Activated CD4-positive, alpha-beta T cell treated with anti-CD3 and anti-CD28 coated beads, Interleukin-2, Interleukin-4, amounts not matched to agents 100 ng/mL and 50 ng/mL, durations not matched to agents 16 hours and 8 hours (primary cell): ENCODE measurements around the gene PITX3.
"Not testable (repeated sequence)": the region's sequence is repeated elsewhere in the genome, so short reads cannot be mapped to it uniquely, and the experiment has no call there.

Experiments used
- DNase-seq: peaks from one replicate; pipeline ENCODE4 v3.0.0-alpha.2; 2020; ENCODE audit warnings: low spot score

PITX3 gene

DNA sequence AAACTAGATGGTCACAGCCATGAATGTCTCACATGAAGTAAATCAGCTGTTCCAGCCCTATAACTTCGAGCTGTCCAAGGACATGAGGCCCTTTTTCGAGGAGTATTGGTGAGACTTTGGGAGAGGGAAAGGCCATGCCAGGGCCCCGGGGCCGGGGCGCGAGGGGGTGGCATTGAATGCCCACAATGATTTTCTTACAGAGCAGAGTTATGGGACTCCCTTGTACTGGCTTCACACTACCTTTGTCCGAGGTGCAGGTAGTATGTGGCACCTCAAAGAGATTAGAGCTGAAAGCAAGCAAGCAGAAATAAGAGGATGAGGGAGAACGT is 14.8 kb downstream of the PITX3 start:
- no peak for DNase-seq

DNA sequence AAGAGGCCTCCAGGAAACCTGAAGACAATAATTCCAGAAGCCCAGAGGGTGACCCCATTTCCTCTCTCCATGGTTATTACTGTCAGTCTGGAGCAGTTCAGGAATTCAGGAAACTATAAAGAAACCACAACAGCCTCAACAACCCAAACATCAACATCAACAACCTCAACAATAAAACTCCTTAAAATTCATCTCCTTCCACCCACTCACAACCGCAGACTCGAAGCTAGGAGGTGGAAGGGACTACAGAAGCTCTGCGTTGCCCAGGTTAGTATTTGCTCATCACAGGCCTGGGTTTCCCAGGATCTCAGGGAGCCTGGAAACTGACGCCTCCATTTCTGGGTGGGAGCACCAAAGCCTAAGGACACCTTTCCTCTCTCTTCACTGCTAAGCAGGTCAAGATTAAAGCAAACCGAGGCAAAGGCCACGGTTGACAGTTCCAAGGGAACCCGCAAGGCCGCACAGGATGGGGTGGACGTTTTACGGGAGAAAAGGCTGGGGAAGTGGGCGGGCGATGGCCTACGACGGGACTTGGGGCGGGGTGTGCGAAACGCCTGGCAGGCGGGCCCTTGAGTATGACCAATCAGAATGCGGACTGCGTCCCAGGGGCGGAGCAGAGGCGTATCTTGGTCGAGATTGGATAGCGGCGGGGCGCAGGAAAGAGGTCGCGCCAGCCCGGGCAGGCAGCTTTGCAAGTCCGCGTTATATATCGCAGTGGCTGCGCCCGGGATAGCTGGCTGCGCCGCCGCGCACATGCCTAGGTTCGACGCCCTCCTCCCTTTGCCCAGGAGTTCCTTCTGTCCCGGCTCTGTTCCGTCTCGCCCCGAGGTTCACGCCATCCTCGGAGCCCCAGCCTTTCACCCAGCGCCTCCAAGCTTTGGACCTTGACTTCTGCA is 15.4 kb downstream of the PITX3 start, which contains the start of gene ELOVL3:
Gene ELOVL3 (plus strand): TSS at position 654 of the 896 bp plus-strand sequence. CDS start 250 bp downstream, outside the sequence.
- DNase-seq: peak; percentile 82

DNA sequence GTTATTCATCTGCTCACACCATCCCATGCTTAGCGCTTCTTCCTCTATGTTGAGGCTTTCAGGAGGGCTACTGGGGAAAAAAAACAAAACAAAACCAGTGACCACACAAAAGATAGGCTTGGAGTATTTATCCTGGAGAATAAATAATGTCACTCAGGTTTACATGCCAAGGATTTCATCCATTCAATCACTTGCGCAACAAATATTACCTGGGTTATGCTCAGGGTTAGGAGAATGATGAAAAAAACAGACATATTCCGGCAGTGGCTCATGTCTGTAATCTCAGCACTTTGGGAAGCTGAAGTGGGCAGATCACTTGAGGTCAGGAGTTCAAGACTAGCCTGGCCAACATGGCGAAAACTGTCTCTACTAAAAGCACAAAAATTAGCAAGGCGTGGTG is 18.5 kb downstream of the PITX3 start:
- DNase-seq: no peak

DNA sequence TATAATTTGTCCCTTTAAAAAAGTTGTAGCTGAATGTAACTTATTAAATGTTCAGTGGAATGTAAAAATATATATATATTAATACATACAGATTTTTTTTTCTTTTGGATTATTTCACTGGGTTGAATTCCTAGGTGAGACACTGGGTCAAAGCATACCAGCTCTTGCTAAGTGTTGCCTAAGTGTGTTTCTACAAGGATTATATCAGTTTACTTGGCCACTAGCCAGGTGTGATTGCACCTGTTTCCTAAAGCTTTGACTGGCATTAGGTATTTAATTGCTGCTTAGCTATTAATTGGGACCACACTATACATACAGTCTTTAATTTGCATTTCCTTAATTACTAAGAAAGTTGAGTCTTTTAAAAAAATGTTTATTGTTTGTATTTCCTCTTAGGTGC is 20.7 kb downstream of the PITX3 start:
- DNase-seq: no peak

DNA sequence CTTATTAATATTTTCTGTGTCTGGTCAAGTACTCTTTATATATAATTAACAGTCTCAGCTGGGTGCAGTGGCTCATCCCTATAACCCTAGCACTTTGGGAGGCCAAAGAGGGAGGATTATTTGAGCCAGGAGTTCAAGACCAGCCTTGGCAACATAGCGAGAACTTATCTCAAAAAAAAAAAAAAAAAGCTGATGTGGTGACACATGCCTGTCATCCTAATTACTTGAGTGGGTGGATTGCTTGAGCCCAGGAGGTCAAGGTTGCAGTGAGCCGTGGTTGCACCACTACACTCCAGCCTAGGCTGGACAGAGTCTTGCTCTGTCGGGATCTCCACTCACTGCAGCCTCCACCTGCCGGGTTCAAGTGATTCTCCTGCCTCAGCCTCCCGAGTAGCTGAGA is 21.9 kb downstream of the PITX3 start:
- no peak for DNase-seq

DNA sequence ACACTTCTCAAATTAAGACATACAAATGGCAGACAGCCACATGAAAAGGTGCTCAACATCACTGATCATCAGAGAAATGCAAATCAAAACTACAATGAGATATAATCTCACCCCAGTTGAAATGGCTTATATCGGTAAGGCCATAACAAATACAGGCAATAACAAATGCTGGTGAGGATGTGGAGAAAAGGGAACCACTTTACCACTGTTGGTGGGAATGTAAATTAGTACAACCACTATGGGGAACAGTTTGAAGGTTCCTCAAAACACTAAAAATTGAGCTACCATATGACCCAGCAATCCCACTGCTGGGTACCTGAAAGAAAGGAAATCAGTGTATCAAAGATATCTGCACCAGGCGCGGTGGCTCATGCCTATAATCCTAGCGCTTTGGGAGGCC is 27.7 kb downstream of the PITX3 start:
- DNase-seq: not testable (repeated sequence)

DNA sequence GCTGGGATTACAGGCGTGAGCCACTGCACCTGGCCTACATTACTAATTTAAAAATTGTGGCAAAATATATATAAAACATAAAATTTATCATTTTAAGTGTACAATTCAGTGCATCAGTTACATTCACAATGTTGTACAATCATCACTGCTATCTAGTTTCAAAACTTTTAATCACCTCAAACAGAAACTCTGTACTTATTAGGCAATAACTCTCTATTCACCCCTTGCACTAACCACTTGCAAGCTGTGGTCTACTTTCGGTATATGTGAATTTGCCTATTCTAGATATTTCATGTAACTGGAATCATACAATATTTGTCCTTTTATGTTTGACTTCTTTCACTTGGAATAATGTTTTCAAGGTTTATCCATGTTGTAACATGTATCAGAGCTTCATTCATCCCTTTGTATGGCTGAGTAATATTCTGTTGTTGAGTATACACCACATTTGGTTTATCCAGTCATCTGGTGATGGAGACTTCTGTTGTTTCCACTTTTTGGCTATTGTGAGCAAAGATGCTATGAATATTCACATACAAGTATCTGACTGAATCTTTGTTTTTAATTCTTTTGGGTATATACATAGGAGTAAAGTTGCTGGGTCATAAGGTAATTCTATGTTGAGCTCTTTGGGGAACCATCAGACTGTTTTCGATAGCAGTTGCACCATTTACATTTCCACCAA is 29.6 kb downstream of the PITX3 start:
- DNase-seq: no peak

DNA sequence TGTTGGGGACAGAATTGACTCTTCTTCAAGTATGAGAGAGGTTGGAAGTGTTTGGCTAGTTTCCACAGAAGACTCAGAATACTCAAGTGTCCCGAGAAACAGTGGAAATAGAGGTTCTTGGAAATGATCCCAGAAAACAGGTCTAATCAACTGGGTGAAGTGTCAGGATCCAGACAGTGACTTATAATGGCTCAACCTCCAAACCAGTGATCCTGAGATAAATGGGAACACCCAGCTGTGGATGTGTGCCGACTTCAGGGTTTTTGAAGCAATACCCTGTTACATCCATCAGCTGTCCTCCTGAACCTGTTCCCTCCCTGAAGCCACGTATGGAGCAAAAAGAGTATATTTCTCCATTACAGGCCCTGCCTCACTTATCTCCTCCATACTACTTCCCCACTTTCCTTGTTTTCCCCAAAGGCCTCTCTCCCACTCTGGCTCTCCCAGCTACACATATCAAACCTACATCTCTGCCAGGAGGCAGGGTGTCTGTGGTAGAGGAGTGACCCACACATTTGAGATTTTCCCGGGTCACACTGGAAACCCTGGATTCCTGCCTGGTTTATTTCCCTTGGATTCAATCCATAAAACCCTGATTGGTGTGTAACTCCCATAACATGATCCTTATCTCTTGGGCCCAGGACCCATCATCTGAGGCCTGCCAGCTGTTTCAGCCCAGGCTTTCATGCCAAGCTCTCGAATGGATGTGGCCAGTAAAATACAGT is 32.8 kb downstream of the PITX3 start:
- no peak for DNase-seq

DNA sequence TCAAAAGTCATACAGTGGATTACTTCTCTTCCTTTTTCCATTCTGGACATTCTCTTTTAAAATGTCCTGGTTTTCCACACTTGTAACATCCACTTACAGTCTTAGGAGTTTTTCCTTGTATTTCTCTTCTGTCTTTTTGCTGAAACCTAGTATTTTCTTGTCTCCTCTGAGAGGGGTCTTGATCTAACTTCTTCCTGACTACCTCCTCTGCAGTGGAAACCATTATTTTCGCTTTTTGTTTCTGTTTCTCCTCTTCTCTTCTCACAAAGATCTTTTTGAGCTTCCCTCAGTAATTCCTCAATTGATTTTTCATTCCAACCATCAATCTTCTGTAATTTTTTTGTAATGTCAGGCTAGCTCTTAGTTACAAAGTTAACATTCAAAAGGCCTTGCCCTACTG is 38.9 kb downstream of the PITX3 start:
- no peak for DNase-seq

DNA sequence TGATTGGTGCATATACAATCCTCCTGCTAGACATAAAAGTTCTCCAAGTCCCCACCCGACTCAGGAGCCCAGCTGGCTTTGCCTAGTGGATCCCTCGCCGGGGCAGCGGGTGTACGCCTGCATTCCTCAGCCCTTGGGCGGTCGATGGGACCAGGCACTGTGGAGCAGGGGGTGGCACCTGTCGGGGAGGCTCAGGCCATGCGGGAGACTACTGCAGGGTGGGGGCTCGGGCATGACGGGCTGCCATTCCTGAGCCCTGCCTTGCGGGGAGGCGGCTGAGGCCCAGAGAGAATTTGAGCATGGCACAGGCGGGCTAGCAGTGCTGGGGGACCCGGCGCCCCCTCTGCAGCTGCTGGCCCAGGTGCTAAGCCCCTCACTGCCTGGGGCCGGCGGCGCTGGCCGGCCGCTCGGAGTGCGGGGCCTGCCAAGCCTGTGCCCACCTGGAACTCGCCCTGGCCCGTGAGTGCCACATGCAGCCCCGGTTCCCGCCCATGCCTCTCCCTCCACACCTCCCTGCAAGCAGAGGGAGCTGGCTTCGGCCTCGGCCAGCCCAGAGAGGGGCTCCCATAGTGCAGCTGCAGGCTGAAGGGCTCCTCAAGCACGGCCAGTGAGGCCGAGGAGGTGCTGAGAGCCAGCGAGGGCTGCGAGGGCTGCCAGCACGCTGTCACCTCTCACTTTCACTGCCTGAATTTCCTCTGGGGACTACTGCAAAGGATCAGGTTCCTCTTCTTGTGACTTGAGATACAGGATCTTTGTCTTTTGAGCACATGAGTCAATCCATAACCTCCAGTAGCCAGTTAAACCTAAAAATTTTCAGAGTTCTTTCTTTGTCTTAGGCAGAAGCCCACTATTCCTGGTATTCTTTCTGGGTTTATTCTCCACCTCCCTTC is 40.3 kb downstream of the PITX3 start:
- DNase-seq: no peak

DNA sequence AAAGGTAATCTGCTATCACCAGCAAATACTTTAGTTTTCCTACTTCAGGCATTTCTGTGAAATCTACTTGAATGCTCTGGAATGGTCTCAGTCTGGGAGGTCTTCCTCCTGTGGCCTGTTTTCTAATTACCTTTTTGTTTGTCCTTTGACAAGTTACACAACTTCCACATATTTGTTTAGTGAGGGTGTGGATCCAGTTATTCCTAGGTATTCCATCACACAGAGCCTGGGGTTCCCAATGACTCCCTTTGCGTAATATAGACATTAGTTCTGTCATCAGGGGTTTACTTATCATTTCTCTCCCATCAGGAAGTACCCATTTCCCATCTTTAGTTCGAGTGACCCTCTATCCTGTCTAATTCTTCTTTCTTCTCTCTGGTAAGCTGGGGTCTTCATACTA is 43.3 kb downstream of the PITX3 start:
- DNase-seq: no peak

DNA sequence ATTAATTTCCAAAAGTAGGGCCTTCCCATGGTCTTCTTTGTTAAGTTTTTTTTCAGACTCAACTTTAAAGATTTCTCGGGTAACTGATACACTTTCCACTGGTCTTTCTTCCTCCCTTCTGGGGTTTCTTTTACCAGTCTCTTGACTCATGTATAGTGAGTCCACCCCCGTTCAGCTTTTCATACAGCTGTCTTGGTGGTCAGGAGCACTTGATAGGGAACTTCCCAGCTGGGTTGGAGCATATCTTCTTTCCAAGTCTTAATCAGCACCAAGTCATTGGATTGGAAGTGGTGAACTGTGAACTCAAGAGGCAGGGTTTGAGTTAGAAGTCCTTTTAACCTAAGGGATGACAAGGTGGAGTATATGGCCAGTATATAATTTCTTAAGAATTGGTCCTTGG is 44.4 kb downstream of the PITX3 start:
- no peak for DNase-seq

DNA sequence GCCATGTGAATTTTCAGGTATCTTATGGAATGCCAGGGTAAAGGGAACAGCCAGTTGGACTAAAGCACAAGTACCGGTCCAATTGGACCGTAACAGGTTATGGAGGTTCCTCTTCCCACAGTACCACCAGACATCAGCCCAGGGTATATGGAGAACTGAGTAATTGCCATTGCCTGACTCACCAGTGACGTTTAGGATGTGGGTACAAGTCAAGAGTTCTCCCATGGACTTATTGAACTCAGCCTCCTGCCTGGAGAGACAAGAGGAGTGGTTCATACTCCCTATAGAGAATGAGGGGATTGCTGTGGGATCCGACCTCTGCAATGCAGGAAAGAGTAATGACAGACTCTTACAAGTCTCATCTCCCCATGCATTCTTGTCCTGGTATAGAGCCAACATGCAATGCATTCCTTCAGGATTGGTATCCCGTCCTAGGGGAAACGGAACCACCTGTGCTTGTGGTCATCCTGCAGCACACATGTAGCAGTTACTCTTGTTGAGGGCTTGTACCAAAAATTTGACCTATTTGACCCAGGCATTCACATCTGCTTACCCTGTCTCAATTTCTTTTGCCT is 45.9 kb downstream of the PITX3 start:
- DNase-seq: no peak

DNA sequence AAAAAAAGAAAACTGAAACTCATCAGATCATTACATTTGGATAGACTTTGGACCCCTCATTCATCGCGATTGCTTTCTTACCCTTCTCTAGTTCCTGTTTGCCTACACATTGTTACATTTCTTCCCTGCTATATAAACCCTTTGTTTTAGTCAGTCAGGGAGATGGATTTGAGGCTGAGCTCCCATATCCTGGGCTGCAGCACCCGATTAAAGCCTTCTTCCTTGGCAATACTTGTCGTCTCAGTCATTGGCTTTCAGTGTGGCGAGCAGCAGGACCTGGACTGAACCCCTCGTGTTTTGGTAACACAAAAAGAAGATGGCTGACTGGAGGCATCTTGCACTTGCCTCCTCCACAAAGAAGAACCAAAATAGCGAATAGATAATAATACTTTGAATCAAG is 49.4 kb downstream of the PITX3 start:
- no peak for DNase-seq

DNA sequence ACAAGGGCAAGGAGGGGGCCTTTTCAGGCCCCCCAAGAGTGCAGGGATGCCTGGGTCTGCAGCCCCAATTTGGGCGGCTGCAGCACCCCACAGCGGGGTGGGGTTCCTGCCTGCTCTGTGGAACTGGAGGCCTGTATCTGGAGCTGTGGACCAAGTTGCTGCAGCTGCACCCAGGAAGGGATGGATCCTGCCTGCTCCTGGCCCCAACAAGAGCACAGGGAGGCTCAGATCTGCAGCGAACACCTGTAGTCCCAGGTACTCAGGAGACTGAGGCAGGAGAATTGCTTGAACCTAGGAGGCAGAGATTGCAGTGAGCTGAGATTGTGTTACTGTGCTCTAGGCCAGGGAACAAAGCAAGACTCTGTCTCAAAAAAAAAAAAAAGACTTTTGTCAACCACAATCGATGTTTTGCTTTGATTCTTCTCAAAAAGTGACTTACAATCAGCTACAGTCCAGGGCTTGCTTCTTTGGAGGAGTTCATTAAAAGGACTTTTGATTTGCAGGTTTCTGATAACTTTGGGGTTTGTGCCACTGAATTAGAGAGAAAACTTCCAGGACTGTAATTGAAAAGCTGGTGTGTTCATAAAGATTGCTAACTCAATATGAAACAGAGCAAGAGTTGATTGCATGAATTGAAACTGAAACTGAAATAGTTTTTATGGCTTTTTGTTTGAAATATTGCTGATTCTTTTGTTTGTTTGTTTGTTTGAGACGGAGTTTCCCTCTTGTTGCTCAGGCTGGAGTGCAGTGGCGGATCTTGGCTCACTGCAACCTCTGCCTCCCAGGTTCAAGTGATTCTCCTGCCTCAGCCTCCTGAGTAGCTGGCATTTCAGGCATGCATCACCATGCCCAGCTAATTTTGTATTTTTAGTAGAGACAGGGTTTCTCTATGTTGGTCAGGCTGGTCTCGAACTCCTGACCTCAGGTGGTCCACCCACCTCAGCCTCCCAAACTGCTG is 52.1 kb downstream of the PITX3 start:
- peak; percentile 71 for DNase-seq

DNA sequence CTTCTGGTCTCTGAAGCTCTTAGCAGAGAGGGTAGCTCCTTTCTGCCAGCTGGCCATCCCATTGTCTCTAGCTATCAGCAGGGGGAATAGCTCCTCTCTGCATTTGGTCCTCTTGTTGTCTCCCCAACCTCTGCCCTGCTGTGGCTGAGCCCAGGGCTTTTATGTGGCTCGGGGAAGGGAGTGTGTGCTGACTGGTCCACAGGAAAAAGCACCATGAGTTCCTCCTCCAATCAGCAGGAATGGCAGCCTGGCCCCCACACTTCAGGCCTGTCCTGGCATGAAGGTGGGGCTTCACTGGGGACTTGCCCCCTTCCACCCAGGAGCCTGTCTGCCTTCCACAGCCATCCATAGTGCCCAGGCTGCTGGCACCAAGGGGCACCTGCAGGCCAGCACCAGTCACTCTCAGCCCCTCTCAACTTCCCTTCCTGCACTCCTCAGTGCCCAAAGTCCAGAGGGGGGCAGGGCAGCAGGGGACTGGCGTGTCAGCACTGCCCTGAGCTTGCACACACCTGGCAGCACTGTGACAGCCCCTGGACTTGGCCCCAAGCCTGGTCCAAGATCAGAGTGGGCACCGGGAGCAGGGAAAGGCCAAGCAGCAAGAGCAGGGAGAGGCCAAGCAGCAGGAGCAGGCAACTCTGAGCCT is 52.9 kb downstream of the PITX3 start:
- DNase-seq: no peak

DNA sequence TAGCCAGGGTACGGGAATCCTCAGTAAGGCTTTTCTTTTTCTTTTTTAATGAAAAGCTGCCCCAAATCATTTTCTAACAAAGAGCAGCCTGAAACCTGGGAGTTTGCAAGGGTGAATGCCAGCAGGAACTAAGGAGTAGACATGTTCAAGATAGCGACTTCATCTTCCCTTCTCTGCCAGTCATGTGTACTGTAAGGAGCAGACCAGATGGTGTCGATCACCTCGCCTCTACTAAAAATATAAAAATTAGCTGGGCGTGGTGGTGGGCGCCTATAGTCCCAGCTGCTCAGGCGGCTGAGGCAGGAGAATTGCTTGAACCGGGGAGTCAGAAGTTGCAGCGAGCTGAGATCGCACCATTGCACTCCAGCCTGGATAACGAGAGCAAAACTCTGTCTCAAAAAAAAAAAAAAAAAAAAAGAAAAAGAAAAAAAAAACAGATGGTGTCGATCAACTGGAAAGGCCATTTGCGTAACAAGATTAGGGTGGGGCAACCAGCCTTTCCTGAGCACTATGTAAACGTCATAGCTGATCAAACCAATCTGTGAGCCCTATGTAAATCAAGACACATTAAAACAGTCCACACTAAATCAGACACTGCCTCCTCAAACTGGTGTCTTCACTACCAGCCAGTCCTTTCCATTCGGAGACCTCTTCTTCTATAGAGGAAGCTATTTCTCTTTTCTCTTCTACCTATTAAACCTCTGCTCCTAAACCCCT is 55.3 kb downstream of the PITX3 start:
- no peak for DNase-seq

DNA sequence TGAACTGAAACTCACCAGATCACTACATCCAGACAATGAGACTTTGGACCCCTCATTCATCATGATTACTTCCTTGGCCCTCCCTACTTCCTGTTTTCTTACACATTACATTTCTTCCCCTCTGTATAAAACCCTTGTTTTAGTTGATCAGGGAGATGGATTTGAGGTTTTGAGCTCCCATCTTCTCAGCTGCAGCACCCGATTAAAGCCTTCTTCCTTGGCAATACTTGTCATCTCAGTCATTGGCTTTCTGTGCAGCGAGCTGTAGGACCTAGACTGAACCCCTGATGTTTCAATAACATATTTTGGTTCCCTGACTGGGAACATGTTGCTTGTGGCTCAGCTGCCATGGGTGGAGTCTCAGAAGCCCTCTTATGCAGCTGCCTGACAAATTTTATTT is 56.0 kb downstream of the PITX3 start:
- no peak for DNase-seq

DNA sequence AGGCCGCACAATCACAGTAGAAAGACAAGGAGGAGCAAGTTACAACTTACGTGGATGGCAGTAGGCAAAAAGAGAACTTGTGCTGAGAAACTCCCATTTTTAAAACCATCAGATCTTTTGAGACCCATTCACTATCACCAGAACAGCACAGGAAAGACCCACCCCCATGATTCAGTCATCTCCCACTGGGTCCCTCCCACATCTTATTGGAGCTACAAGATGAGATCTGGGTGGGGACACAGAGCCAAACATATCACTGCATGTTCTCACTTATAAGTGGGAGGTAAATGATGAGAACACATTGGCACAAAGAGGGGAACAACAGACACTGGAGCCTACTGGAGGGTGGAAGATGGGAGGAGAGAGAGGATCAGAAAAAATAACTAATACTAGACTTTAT is 56.7 kb downstream of the PITX3 start:
- DNase-seq: no peak
